ENCODE measurements around the gene TTLL4. TPM values are rescaled to one million over a fixed set of nuclear protein-coding genes. Genes with fewer than 3 reads are reported as not detected.

Gene TTLL4
- total and polyA plus RNA-seq, 2 donors (not counting 1 experiment from before 2014, with no cell fraction given) = 21.2 to 33.8 TPM

DNA sequence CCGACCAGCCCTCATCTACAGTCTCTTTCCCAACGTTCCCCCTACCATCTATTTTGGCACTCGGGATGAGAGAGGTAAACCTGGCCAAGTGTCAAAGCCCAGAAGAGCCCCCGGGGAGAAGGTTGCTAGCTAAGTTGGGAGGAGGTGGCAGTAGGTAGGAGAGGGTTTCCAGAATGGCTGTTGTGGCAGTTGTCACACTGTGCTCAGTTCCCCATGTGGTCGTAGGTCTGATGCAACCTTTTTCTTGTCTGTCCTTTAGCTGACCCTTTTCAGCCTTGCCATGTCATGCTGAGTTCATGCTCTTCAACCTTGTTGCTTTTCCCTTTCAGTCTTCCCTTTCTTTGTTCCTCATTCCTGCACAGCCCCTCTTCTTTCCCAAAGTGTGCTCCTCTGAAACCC lies 34.5 kb downstream of the TTLL4 start:
- Mint-ChIP-seq H3K4me3 (no peak overlapping the region), H3K27me3 (no peaks in the 10 kb centered on the region), H3K9me3 (ENCODE audit: insufficient read depth) (no peaks in the 10 kb centered on the region), H3K4me1 (no peaks in the 10 kb centered on the region), H3K27ac (no peak overlapping the region)
- no peak overlapping the region for H2AFZ ChIP-seq (ENCODE audit: insufficient read depth, low read depth, low read length, poor library complexity, severe bottlenecking)
- intact Hi-C loops (cut with micrococcal nuclease) = no loop called here
- peaks cover 0 to 67% of the 10 kb centered on the region in 2 experiments for H3K36me3 ChIP-seq (replicated peaks in 1 of 2; ENCODE audit: control extremely low read depth in 1 of 2, control insufficient read depth in 1 of 2, extremely low read depth in 1 of 2, insufficient read depth in 2 of 2, low read length in 1 of 2)
- no peak for ATAC-seq (ENCODE audit: low read depth)
- no peaks in the 10 kb centered on the region for H3K79me2 ChIP-seq (ENCODE audit: control insufficient read depth, insufficient read depth, low read length)
- DNase-seq = no peak
- 72% methylated on average over 3 of the region's 5 CpGs for WGBS (ENCODE audit: insufficient coverage)
- no peaks in the 10 kb centered on the region for H3K9me3 ChIP-seq (ENCODE audit: control extremely low read depth in 1 of 3, control insufficient read depth in 2 of 3, insufficient read depth in 1 of 3, low read length in 2 of 3)
- H3K27me3 ChIP-seq (replicated peaks in 1 of 4; ENCODE audit: control extremely low read depth in 1 of 4, control insufficient read depth in 3 of 4, insufficient read depth in 4 of 4, low read length in 3 of 4) = no peaks in the 10 kb centered on the region
- ChIA-PET CTCF (no interaction called here), POLR2A (no interaction called here)
- H3K9ac ChIP-seq (ENCODE audit: low read length) = no peak overlapping the region
- H4K20me1 ChIP-seq (ENCODE audit: control insufficient read depth, insufficient read depth, low read length, poor library complexity, severe bottlenecking) = no peaks in the 10 kb centered on the region
- H3K4me1 ChIP-seq (ENCODE audit: control insufficient read depth in 2 of 2, insufficient read depth in 2 of 2, low read length in 2 of 2) = no peaks in the 10 kb centered on the region
- no peak for TF ChIP-seq EZH2 (IDR thresholded peaks at IDR 0.05; ENCODE audit: borderline replicate concordance, insufficient read depth, low read depth, low read length, poor library complexity, severe bottlenecking)
- H3K4me3 ChIP-seq (ENCODE audit: control extremely low read depth in 1 of 5, extremely low read depth in 1 of 5, insufficient read depth in 1 of 5, low read depth in 2 of 5, low read length in 4 of 5) = no peak overlapping the region
- H3K4me2 ChIP-seq (replicated peaks; ENCODE audit: low read depth, low read length, poor library complexity, severe bottlenecking) = no peak overlapping the region
- H3K27ac ChIP-seq (ENCODE audit: low read length in 2 of 2) = no peak overlapping the region

DNA sequence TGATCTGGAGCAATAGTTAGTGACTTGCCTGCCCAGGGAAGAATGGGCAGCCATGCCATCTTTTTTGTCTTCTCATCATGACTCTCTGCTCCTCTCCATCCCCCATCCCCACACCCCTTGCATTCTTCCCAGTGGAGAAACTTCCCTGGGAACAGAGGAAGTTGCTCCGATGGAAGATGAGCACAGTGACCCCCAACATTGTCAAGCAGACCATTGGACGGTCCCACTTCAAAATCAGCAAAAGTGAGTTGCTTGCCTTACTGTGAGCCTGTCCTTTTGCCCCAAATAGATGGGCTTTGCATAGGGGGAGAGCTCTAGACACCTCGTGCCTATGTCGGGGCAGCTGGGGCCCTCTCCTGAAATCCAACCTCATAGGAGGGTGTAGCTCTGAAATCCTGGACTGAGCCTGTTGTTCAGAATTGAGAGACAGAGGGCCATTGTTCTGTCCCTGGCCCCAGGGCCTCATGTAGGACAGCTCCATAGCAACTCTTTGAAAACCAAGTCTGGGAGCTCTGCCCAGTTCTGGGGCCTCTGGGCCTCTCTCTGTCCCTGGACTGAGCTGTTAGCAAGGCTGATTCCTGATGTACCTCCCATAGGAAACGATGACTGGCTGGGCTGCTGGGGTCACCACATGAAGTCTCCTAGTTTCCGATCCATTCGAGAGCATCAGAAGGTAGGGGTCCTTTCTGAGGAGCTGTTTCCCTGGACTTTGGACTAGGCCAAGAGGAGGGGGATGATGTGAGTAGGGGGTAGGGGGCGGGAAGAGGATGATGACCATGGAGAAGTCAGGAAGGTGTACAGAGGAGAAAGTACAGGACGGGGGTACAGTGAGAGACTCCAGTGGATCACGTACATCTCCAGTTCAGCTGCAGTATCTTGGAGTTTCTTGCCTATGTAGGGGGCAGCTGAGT lies 35.2 kb downstream of the TTLL4 start:
- Mint-ChIP-seq H3K9me3 (ENCODE audit: insufficient read depth) (no peaks in the 10 kb centered on the region), H3K27me3 (no peaks in the 10 kb centered on the region), H3K4me3 (no peak overlapping the region), H3K4me1 (no peaks in the 10 kb centered on the region), H3K27ac (no peak overlapping the region)
- intact Hi-C loops (cut with micrococcal nuclease) = no loop called here
- H3K27me3 ChIP-seq (replicated peaks in 1 of 4; ENCODE audit: control extremely low read depth in 1 of 4, control insufficient read depth in 3 of 4, insufficient read depth in 4 of 4, low read length in 3 of 4) = no peaks in the 10 kb centered on the region
- ATAC-seq (ENCODE audit: low read depth) (no peak), DNase-seq (no peak)
- H3K36me3 ChIP-seq (replicated peaks in 1 of 2; ENCODE audit: control extremely low read depth in 1 of 2, control insufficient read depth in 1 of 2, extremely low read depth in 1 of 2, insufficient read depth in 2 of 2, low read length in 1 of 2) = peaks cover 0 to 67% of the 10 kb centered on the region in 2 experiments
- TF ChIP-seq, protein P1, sequence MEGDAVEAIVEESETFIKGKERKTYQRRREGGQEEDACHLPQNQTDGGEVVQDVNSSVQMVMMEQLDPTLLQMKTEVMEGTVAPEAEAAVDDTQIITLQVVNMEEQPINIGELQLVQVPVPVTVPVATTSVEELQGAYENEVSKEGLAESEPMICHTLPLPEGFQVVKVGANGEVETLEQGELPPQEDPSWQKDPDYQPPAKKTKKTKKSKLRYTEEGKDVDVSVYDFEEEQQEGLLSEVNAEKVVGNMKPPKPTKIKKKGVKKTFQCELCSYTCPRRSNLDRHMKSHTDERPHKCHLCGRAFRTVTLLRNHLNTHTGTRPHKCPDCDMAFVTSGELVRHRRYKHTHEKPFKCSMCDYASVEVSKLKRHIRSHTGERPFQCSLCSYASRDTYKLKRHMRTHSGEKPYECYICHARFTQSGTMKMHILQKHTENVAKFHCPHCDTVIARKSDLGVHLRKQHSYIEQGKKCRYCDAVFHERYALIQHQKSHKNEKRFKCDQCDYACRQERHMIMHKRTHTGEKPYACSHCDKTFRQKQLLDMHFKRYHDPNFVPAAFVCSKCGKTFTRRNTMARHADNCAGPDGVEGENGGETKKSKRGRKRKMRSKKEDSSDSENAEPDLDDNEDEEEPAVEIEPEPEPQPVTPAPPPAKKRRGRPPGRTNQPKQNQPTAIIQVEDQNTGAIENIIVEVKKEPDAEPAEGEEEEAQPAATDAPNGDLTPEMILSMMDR (IDR thresholded peaks at IDR 0.05) = no peak
- TF ChIP-seq EZH2 (IDR thresholded peaks at IDR 0.05; ENCODE audit: borderline replicate concordance, insufficient read depth, low read depth, low read length, poor library complexity, severe bottlenecking) = no peak
- H3K9ac ChIP-seq (ENCODE audit: low read length) = no peak overlapping the region
- H4K20me1 ChIP-seq (ENCODE audit: control insufficient read depth, insufficient read depth, low read length, poor library complexity, severe bottlenecking) = no peaks in the 10 kb centered on the region
- ChIA-PET POLR2A (no interaction called here), CTCF (interaction anchor here (0.6 kb wide), 1 partner anchor 105 kb away, joined by 3 read pairs; no protein-coding TSS in a partner anchor)
- H3K4me1 ChIP-seq (ENCODE audit: control insufficient read depth in 2 of 2, insufficient read depth in 2 of 2, low read length in 2 of 2) = no peaks in the 10 kb centered on the region
- H3K9me3 ChIP-seq (ENCODE audit: control extremely low read depth in 1 of 3, control insufficient read depth in 2 of 3, insufficient read depth in 1 of 3, low read length in 2 of 3) = no peaks in the 10 kb centered on the region
- no peak overlapping the region for H3K27ac ChIP-seq (ENCODE audit: low read length in 2 of 2)
- H3K79me2 ChIP-seq (ENCODE audit: control insufficient read depth, insufficient read depth, low read length) = no peaks in the 10 kb centered on the region
- WGBS (ENCODE audit: insufficient coverage) = 100% methylated on average over 8 of the region's 10 CpGs
- no peak overlapping the region for H3K4me2 ChIP-seq (replicated peaks; ENCODE audit: low read depth, low read length, poor library complexity, severe bottlenecking)
- no peak overlapping the region for H3K4me3 ChIP-seq (ENCODE audit: control extremely low read depth in 1 of 5, extremely low read depth in 1 of 5, insufficient read depth in 1 of 5, low read depth in 2 of 5, low read length in 4 of 5)
- no peak overlapping the region for H2AFZ ChIP-seq (ENCODE audit: insufficient read depth, low read depth, low read length, poor library complexity, severe bottlenecking)
